Smooth muscle cell (in vitro differentiated cells): Measurements from ENCODE around the gene DIPK1C. TPM values are rescaled to one million over a fixed set of nuclear protein-coding genes. Genes with fewer than 3 reads are reported as not detected.

Experiments
- DNase-seq: peaks from one replicate; lab custom pipeline; 2025; ENCODE audit not compliant: unreplicated experiment; lab: John Stamatoyannopoulos, UW
- H2AFZ ChIP-seq: fragments of 200-600 bp; sonication (generic); 2 replicates; pipeline ENCODE4 v1.6.0; 2016; ENCODE audit warnings: antibody characterized with exemption, low read depth, mild to moderate bottlenecking
- H3F3A ChIP-seq: fragments of 200-600 bp; sonication (generic); 2 replicates; pipeline ENCODE4 v1.6.0; 2017; ENCODE audit warnings: antibody characterized with exemption, low read depth
- H3K27ac ChIP-seq: fragments of 200-600 bp; sonication (generic); 2 replicates; pipeline ENCODE4 v1.5.1; 2016; ENCODE audit warnings: low read depth, mild to moderate bottlenecking
- H3K27me3 ChIP-seq: fragments of 200-600 bp; sonication (generic); 2 replicates; pipeline ENCODE4 v1.6.1; 2016; ENCODE audit warnings: low read depth, mild to moderate bottlenecking
- H3K36me3 ChIP-seq: fragments of 200-600 bp; sonication (generic); 2 replicates; pipeline ENCODE4 v1.5.1; 2016; ENCODE audit warnings: low read depth
- H3K4me1 ChIP-seq: fragments of 200-600 bp; sonication (generic); 2 replicates; pipeline ENCODE4 v1.5.1; 2016; ENCODE audit warnings: low read depth
- H3K4me2 ChIP-seq: fragments of 200-600 bp; sonication (generic); 2 replicates; pipeline ENCODE4 v1.6.0; 2016; ENCODE audit warnings: mild to moderate bottlenecking
- H3K4me3 ChIP-seq: fragments of 200-600 bp; sonication (generic); 2 replicates; pipeline ENCODE4 v1.5.1; 2016; ENCODE audit warnings: mild to moderate bottlenecking
- H3K79me2 ChIP-seq: fragments of 200-600 bp; sonication (generic); 2 replicates; pipeline ENCODE4 v1.6.0; 2016; ENCODE audit warnings: low read depth, mild to moderate bottlenecking
- H3K9ac ChIP-seq: fragments of 200-600 bp; sonication (generic); 2 replicates; pipeline ENCODE4 v1.6.0; 2016; ENCODE audit warnings: low read depth
- H3K9me3 ChIP-seq: fragments of 200-600 bp; sonication (generic); replicated peaks from 2 replicates; pipeline ENCODE4 v1.5.1; 2016; ENCODE audit warnings: low read depth
- H4K20me1 ChIP-seq: fragments of 200-600 bp; sonication (generic); 2 replicates; pipeline ENCODE4 v1.6.0; 2016; ENCODE audit warnings: low read depth
- WGBS: methylation state at CpG from one replicate; pipeline ENCODE4 v1.1.7; 2016; ENCODE audit warnings: low lambda C conversion rate; 5-methylcytosine and 5-hydroxymethylcytosine counted together
- polyA plus RNA-seq: library from polyadenylated mRNA; unstranded; fragments of >200 nt; fragmentation: Nextera tagmentation; extraction: Ambion mirVana; gene quantifications from 2 replicates; pipeline ENCODE4 v1.2.1, GENCODE V29; 2016
- total RNA-seq: library from RNA; depleted of rRNA; stranded (reverse); fragments of >200 nt; gene quantifications from 2 replicates; pipeline ENCODE4 v1.2.3, GENCODE V29; 2014
- TF ChIP-seq, protein P1 (sequence below): fragments of 200-600 bp; sonication (generic); IDR thresholded peaks from 2 replicates; pipeline ENCODE4 v1.5.1; 2017; ENCODE audit warnings: borderline replicate concordance, mild to moderate bottlenecking, antibody characterized with exemption; ENCODE audit not compliant: insufficient read depth, poor library complexity, severe bottlenecking

DIPK1C gene
- total and polyA plus RNA-seq, 2 experiments from 2014 or later, result not detected

DNA sequence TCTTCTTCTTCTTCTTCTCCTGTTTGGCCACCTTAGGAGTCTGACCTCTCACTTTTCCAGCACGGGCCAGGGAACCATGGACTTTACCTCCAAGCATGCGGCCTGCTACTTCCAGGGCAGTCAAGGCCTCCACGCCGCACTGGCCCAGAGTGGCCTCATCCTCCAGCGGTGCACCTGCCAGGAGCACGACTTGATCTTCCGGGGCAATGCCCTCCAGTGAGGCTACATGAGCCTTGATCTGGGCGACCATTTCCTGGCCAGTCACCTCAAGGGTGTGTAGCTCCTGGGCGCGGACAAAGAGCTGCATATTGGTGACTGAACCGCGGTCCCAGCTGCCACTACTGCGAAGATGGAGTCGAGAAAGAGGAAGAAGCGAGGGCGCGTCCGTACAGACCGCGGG is 67.1 kb downstream of the DIPK1C start:
- Histone ChIP-seq H3K9me3 (no peaks in the 10 kb centered on the region), H3F3A (no peaks in the 10 kb centered on the region), H3K4me2 (no peak overlapping the region), H3K4me3 (no peak overlapping the region), H4K20me1 (no peaks in the 10 kb centered on the region), H3K27me3 (peaks cover 16% of the 10 kb centered on the region), H3K36me3 (no peaks in the 10 kb centered on the region), H3K79me2 (no peaks in the 10 kb centered on the region), H3K27ac (no peak overlapping the region), H3K4me1 (no peaks in the 10 kb centered on the region), H3K9ac (no peak overlapping the region), H2AFZ (no peak overlapping the region)
- 95% methylated on average over 20 of the region's 20 CpGs for WGBS
- TF ChIP-seq, protein P1, sequence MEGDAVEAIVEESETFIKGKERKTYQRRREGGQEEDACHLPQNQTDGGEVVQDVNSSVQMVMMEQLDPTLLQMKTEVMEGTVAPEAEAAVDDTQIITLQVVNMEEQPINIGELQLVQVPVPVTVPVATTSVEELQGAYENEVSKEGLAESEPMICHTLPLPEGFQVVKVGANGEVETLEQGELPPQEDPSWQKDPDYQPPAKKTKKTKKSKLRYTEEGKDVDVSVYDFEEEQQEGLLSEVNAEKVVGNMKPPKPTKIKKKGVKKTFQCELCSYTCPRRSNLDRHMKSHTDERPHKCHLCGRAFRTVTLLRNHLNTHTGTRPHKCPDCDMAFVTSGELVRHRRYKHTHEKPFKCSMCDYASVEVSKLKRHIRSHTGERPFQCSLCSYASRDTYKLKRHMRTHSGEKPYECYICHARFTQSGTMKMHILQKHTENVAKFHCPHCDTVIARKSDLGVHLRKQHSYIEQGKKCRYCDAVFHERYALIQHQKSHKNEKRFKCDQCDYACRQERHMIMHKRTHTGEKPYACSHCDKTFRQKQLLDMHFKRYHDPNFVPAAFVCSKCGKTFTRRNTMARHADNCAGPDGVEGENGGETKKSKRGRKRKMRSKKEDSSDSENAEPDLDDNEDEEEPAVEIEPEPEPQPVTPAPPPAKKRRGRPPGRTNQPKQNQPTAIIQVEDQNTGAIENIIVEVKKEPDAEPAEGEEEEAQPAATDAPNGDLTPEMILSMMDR, result no peak
- no peak for DNase-seq

DNA sequence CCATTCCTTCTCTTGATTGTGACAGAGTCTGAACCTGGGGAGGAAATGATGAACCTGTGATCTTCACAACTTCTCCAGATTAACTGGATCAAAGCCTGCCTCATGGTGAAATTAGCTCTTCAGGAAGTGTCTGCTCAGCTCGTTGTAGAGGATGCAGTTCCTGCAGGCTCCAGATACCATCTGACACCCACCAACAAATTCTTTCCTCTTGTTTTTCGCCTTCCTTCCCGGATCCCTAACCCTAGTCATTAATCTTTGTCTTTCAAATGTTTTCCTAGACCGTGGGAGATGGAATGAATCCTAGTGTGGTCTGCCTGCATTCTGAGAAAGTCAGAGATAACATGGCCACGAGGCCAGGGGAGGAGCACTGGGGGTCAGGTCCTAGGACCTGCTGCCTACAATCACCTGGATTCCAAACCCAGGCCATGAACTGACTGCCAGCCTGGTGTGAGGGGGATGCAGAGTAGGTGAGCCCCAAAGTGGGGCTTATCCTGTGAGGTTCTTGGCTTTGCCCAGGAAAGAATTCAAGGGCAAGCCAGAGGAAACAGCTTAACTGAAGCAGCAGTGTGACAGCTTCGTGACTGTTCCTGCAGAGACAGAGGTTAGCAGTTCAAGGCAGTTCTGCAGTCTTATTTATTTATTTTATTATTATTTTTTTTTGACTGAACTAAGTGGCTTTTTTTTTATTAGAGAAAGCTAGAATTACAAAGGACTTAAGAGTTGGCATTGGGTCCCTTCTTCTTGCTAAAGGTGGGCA is 67.8 kb downstream of the DIPK1C start:
- TF ChIP-seq, protein P1, result no peak
- Histone ChIP-seq H3K27ac (no peak overlapping the region), H3K9ac (no peak overlapping the region), H3K4me2 (no peak overlapping the region), H3K27me3 (peaks cover 16% of the 10 kb centered on the region), H3K79me2 (no peaks in the 10 kb centered on the region), H4K20me1 (no peaks in the 10 kb centered on the region), H3K4me3 (no peak overlapping the region), H3K4me1 (no peaks in the 10 kb centered on the region), H2AFZ (no peak overlapping the region), H3K36me3 (no peaks in the 10 kb centered on the region), H3F3A (no peaks in the 10 kb centered on the region), H3K9me3 (no peaks in the 10 kb centered on the region)
- DNase-seq, result no peak
- 27% methylated on average over 6 of the region's 6 CpGs for WGBS

DNA sequence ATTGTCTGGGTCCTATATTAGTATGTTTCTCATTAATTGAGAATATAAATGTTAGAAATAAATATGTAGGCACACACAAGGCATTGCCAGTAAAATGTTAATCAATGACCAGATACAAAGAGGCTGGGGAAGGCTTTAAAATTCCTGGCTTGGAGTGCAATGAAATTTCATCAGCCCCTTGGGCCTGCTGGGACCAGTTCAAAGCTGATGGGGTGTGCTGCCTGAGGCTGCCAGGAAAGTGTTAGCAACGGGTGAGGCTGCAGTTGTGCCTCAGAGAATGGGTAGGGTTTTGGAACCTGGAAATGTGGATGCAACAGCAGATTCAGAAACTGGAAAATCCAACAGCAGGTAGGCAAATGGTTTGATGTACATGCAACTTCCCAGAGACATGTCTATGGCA is 68.9 kb downstream of the DIPK1C start:
- no peaks in the 10 kb centered on the region for H3K79me2 ChIP-seq
- no peak overlapping the region for H3K4me3 ChIP-seq
- WGBS, result 78% methylated on average over 1 of the region's 1 CpG
- H3K27me3 ChIP-seq, result peaks cover 9% of the 10 kb centered on the region
- H3F3A ChIP-seq, result no peaks in the 10 kb centered on the region
- no peaks in the 10 kb centered on the region for H3K4me1 ChIP-seq
- H2AFZ ChIP-seq, result no peak overlapping the region
- no peak overlapping the region for H3K4me2 ChIP-seq
- no peaks in the 10 kb centered on the region for H3K9me3 ChIP-seq
- no peak for DNase-seq
- H3K36me3 ChIP-seq, result no peaks in the 10 kb centered on the region
- TF ChIP-seq, protein P1, result no peak
- no peak overlapping the region for H3K9ac ChIP-seq
- no peak overlapping the region for H3K27ac ChIP-seq
- no peaks in the 10 kb centered on the region for H4K20me1 ChIP-seq

- no peaks in the 10 kb centered on the region for H3F3A ChIP-seq
- no peak overlapping the region for H3K9ac ChIP-seq
- DNase-seq, result no peak
- no peak overlapping the region for H3K4me3 ChIP-seq
- TF ChIP-seq, protein P1, result no peak
- H2AFZ ChIP-seq, result no peak overlapping the region
- no peaks in the 10 kb centered on the region for H3K4me1 ChIP-seq
- H3K36me3 ChIP-seq, result no peaks in the 10 kb centered on the region
- H3K9me3 ChIP-seq, result no peaks in the 10 kb centered on the region
- WGBS, result 84% methylated on average over 6 of the region's 6 CpGs
- H3K4me2 ChIP-seq, result no peak overlapping the region
- no peaks in the 10 kb centered on the region for H4K20me1 ChIP-seq
- H3K27ac ChIP-seq, result no peak overlapping the region
- H3K27me3 ChIP-seq, result peaks cover 3% of the 10 kb centered on the region
- H3K79me2 ChIP-seq, result no peaks in the 10 kb centered on the region
These were observed 69.7 kb downstream of the DIPK1C start for GRCh38 chr18:74387383-74387782.
